ENCODE data around the gene THAP5.

The THAP5 gene

DNA sequence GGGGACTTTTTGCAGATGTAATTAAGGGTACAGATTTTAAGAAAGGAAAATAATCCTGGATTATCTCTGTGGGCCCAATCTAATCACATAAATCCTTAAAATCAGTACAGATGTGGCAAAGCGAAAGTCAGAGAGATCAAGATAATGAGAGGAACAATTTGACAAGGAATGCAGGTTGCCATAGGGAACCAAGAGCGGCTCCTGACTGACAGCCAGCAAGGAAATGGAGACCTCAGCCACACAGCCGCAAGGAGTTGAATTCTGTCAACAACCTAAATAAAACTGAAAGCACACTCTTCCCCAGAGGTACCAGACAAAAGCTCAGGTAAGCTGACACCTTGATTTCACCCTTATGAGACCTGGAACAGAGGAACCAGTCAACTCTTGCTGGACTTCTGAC, 40.2 kb downstream of the THAP5 start:
- DNase-seq: no peak

DNA sequence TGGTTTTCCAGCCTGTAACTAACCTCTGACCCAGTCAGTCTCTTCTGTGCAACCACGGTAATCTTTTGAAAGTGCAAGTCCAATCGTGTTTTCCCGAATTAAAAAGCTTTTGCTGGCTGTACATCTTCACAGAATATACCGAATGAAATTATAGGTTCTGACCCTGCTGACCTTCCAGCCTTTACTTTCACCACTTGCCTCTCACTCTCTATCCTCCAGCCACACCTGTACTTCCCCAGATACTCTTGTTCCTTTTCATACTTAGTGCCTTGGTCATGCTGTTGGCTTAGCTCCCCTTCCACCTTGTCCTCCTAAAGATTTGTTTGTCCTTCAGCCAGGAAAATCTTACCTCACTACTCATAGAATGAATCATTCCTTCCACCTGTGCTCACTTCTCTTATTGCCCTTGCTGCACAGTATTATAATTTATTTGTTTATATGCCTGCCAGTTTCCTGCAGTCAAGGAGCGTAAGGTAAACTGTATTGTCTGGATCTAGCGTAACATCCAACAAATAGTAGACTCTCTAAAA, 41.3 kb downstream of the THAP5 start:
- DNase-seq: no peak

GRCh38 chr7:108526768-108527017, 42.8 kb downstream of the THAP5 start:
- no peak for DNase-seq

GRCh38 chr7:108525985-108526767, 43.3 kb downstream of the THAP5 start, which contains the start of gene PNPLA8:
TSS of gene PNPLA8 (minus strand) at chr7:108526135. CDS start at chr7:108515491, 10,644 bp downstream.
- peak; percentile 98 to 99 for DNase-seq

DNA sequence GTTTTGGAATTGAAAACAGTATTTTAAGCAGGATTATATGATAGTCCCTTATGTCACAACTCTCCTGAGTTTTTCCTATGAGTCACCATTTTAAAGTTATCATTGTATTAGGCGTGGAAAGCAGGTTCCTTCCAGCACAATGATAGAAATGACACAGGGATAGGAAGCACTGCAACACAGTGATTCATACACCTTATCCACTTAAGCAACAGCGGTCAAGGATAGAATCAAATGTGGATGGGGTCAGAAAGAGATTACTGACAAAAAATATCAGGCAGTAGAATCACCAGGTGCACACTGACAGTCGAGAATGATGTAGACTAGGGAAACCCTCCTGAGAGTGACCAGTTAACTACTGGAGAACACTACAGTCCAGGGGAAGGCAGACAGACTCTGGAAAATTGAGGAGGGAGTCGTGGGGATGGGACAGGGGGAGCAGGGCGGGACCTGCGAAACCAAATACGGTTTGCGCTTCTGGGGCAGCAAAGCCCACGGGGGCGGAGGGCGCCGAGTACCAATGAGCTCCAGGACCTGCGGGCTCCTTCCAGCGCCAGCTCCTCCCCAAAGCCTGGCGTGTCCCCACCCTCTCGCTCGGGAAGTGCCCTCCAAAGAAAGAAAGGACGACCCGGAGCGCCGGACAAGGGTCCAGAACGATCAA, 44.0 kb downstream of the THAP5 start:
- DNase-seq: peak; percentile 86 to 87

DNA sequence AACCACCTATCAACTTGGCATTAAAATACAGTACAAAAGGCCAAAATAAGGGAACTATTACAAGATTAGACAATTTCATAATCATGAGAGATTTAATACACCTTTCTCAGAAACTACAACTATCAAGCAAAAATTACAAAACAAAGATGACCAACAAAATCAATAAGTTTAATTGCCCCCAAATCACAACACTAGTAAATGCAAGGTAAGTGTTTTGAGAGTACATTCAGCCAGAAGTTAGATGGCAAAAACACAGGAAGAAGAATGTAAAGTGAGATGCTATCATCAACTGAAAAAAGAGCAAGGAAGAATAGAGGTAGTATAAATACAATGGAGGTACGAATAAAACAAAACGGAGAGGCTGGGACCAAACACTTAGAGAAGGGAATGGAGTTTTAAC, 46.7 kb downstream of the THAP5 start:
- DNase-seq: no peak

- DNase-seq: no peak
These were observed 51.6 kb downstream of the THAP5 start for GRCh38 chr7:108517951-108518350.

- no peak for DNase-seq
These were observed 53.9 kb downstream of the THAP5 start for GRCh38 chr7:108515630-108516029.

GRCh38 chr7:108515013-108515412, 54.5 kb downstream of the THAP5 start:
- no peak for DNase-seq
